HG02840 (cell line): ENCODE results near the gene NOTCH1.

Experiments
- ATAC-seq: cut with Tn5 transposase; IDR thresholded peaks from one replicate; pipeline ENCODE4 v1.9.1; 2021; ENCODE audit warnings: mild to moderate bottlenecking, moderate library complexity, moderate number of reproducible peaks; ENCODE audit not compliant: unreplicated experiment, low FRiP score

NOTCH1 gene

GRCh38 chr9:136536051-136536720 lies 9.7 kb downstream of the NOTCH1 start:
- no peak for ATAC-seq

GRCh38 chr9:136535070-136535469 lies 10.8 kb downstream of the NOTCH1 start:
- ATAC-seq, result no peak

- no peak for ATAC-seq
Measured at GRCh38 chr9:136534366-136534765, 11.5 kb downstream of the NOTCH1 start.

- no peak for ATAC-seq
Measured at GRCh38 chr9:136533775-136534157, 12.1 kb downstream of the NOTCH1 start.

- ATAC-seq, result no peak
Measured at GRCh38 chr9:136532799-136533774, 12.8 kb downstream of the NOTCH1 start.

GRCh38 chr9:136531904-136532798 lies 13.7 kb downstream of the NOTCH1 start:
- no peak for ATAC-seq

- no peak for ATAC-seq
Measured at GRCh38 chr9:136531186-136531903, 14.5 kb downstream of the NOTCH1 start.

GRCh38 chr9:136530461-136531089 lies 15.3 kb downstream of the NOTCH1 start:
- ATAC-seq, result no peak

- no peak for ATAC-seq
Measured at GRCh38 chr9:136529516-136530460, 16.1 kb downstream of the NOTCH1 start.

- no peak for ATAC-seq
Measured at GRCh38 chr9:136528716-136529341, 17.0 kb downstream of the NOTCH1 start.

GRCh38 chr9:136527721-136528710 lies 17.8 kb downstream of the NOTCH1 start:
- ATAC-seq, result no peak

- ATAC-seq, result no peak
Measured at GRCh38 chr9:136527131-136527530, 18.7 kb downstream of the NOTCH1 start.

GRCh38 chr9:136526625-136527066 lies 19.2 kb downstream of the NOTCH1 start:
- ATAC-seq, result no peak

- no peak for ATAC-seq
Measured at GRCh38 chr9:136525841-136526499, 19.9 kb downstream of the NOTCH1 start.

- no peak for ATAC-seq
Measured at GRCh38 chr9:136525207-136525606, 20.6 kb downstream of the NOTCH1 start.
